ENCODE results near the gene DNAAF1. TPM values are rescaled to one million over a fixed set of nuclear protein-coding genes. Genes with fewer than 3 reads are reported as not detected.
"Not testable (repeated sequence)": the region's sequence is repeated elsewhere in the genome, so short reads cannot be mapped to it uniquely, and the experiment has no call there.

The DNAAF1 gene
- total RNA-seq, 4 donors from 2014 or later: not detected

DNA sequence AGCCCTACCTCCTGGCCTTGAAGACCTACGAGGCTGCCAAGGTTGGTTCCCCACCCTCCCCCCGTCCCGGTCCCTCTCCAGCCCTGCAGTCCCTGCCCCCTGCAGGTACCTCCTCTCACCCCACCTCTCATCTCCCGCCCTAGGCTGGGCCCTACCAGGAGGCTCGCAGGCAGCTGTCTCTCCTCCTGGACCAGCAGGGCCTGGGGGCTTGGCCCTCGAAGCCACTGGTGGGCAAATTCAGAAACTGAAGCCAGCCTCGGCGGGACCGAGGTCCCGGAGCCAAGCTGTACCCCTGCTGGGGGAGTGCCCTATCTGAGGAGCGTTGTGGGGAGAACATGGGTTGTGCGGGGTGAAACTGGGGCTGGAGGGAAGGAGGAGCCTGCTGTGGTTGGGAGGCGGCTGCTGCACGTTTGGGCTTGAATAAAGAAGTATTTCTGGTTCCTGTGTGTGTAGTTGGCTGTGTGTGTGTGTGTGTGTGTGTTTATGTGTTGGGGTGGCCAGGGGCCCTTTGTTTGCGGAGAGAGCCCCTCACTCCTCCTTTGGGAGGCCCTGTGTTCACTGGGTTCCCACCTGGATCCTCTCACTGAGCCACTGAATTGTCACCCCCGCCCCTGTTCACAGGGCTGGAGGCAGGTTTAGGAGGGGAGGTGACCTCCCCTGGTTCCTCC lies 51.8 kb downstream of the DNAAF1 start:
- no peak for DNase-seq
- no peaks in the 10 kb centered on the region for H3K36me3 ChIP-seq
- no peaks in the 10 kb centered on the region for H3K9me3 ChIP-seq
- no peak overlapping the region for H3K27ac ChIP-seq
- H3K4me3 ChIP-seq: no peak overlapping the region
- no peaks in the 10 kb centered on the region for H3K27me3 ChIP-seq
- no peaks in the 10 kb centered on the region for H3K4me1 ChIP-seq
- TF ChIP-seq POLR2A (IDR thresholded peaks at IDR 0.05) (no peak), CTCF (IDR thresholded peaks at IDR 0.05) (no peak)

GRCh38 chr16:84197466-84198128 lies 52.5 kb downstream of the DNAAF1 start:
- H3K4me1 ChIP-seq: no peaks in the 10 kb centered on the region
- H3K4me3 ChIP-seq: no peak overlapping the region
- TF ChIP-seq POLR2A (IDR thresholded peaks at IDR 0.05) (no peak), CTCF (IDR thresholded peaks at IDR 0.05) (no peak)
- DNase-seq: no peak
- H3K27me3 ChIP-seq: no peaks in the 10 kb centered on the region
- no peaks in the 10 kb centered on the region for H3K9me3 ChIP-seq
- H3K36me3 ChIP-seq: no peaks in the 10 kb centered on the region
- H3K27ac ChIP-seq: no peak overlapping the region

GRCh38 chr16:84198401-84198800 lies 53.3 kb downstream of the DNAAF1 start:
- DNase-seq: no peak
- no peaks in the 10 kb centered on the region for H3K36me3 ChIP-seq
- H3K4me3 ChIP-seq: no peak overlapping the region
- no peak overlapping the region for H3K27ac ChIP-seq
- TF ChIP-seq POLR2A (IDR thresholded peaks at IDR 0.05) (no peak), CTCF (IDR thresholded peaks at IDR 0.05) (no peak)
- no peaks in the 10 kb centered on the region for H3K9me3 ChIP-seq
- no peaks in the 10 kb centered on the region for H3K27me3 ChIP-seq
- H3K4me1 ChIP-seq: no peaks in the 10 kb centered on the region

GRCh38 chr16:84199097-84199496 lies 54.0 kb downstream of the DNAAF1 start:
- no peak for TF ChIP-seq CTCF (IDR thresholded peaks at IDR 0.05)
- no peak for TF ChIP-seq POLR2A (IDR thresholded peaks at IDR 0.05)
- Histone ChIP-seq H3K36me3 (no peaks in the 10 kb centered on the region), H3K4me1 (no peaks in the 10 kb centered on the region), H3K27me3 (no peaks in the 10 kb centered on the region), H3K4me3 (no peak overlapping the region), H3K9me3 (no peaks in the 10 kb centered on the region), H3K27ac (no peak overlapping the region)
- DNase-seq: no peak

DNA sequence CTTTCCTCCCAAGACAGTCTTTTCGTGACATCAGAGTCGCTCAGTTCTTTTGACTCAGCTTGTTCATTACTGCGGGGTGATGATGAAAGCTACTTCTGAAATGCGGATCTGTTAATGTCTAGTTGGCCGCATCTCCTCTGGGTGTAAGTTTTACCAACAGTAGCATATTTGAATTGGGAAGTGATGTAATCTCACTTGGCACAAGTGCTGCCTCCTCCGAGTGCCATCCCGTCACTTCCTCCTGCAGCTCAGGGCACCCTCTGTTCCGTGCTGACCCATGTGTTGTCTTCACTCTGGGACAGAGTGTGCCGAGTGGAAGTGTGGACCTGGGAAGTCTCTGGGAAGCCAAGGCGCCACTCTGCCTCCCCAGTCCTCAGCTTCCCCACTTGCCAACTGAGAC lies 54.8 kb downstream of the DNAAF1 start:
- TF ChIP-seq CTCF (IDR thresholded peaks at IDR 0.05) (no peak), POLR2A (IDR thresholded peaks at IDR 0.05) (no peak)
- Histone ChIP-seq H3K4me1 (no peaks in the 10 kb centered on the region), H3K27ac (no peak overlapping the region), H3K27me3 (no peaks in the 10 kb centered on the region), H3K9me3 (no peaks in the 10 kb centered on the region), H3K36me3 (no peaks in the 10 kb centered on the region), H3K4me3 (no peak overlapping the region)
- no peak for DNase-seq

DNA sequence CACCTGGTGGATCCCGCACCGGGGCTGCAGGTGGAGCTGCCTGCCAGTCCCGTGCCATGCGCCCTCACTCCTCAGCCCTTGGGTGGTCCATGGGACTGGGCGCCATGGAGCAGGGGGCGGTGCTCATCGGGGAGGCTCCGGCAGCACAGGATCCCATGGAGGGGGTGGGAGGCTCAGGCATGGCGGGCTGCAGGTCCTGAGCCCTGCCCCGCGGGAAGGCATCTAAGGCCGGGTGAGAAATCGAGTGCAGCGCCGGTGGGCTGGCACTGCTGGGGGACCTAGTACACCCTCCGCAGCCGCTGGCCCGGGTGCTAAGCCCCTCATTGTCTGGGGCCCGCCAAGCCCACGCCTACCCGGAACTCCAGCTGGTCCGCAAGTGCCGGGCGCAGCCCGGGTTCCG lies 59.4 kb downstream of the DNAAF1 start:
- H3K4me1 ChIP-seq, H3K4me3 ChIP-seq, H3K27me3 ChIP-seq, H3K9me3 ChIP-seq, H3K36me3 ChIP-seq, H3K27ac ChIP-seq, DNase-seq: not testable (repeated sequence)

GRCh38 chr16:84205123-84205522 lies 60.0 kb downstream of the DNAAF1 start:
- not testable (repeated sequence) for H3K4me3 ChIP-seq, H3K27me3 ChIP-seq, DNase-seq, H3K27ac ChIP-seq, H3K36me3 ChIP-seq, H3K9me3 ChIP-seq, H3K4me1 ChIP-seq
